Mononuclear cell (primary cell): ENCODE data around the gene HOXA2. TPM values are rescaled to one million over a fixed set of nuclear protein-coding genes. Genes with fewer than 3 reads are reported as not detected.

Source experiments
- H3K27me3 ChIP-seq: 2 replicates; pipeline ENCODE4 v1.6.0; 2011; ENCODE audit warnings: low read length, control low read depth; ENCODE audit not compliant: insufficient read depth
- H3K4me1 ChIP-seq: 2 replicates; pipeline ENCODE4 v1.5.1; 2011; ENCODE audit warnings: mild to moderate bottlenecking, low read length, control low read depth; ENCODE audit not compliant: insufficient read depth
- H3K4me3 ChIP-seq: 2 replicates; pipeline ENCODE4 v1.5.1; 2011; ENCODE audit warnings: mild to moderate bottlenecking, low read length, moderate library complexity
- H3K9me3 ChIP-seq: 2 replicates; pipeline ENCODE4 v1.5.1; 2011; ENCODE audit warnings: low read depth, mild to moderate bottlenecking, control low read depth, low read length
- total RNA-seq: library from RNA; depleted of rRNA; stranded (reverse); fragments of >200 nt; gene quantifications from one replicate; pipeline ENCODE4 v1.2.3, GENCODE V29; 2012

The HOXA2 gene
- total RNA-seq, 1 donor, result 0.10 TPM

- peaks cover 84% of the 10 kb centered on the region for H3K27me3 ChIP-seq
Observed at GRCh38 chr7:27093184-27093895, 9.1 kb downstream of the HOXA2 start.

GRCh38 chr7:27092819-27093110 is 9.7 kb downstream of the HOXA2 start:
- Histone ChIP-seq H3K9me3 (no peaks in the 10 kb centered on the region), H3K4me1 (peaks cover 33% of the 10 kb centered on the region), H3K4me3 (no peak overlapping the region), H3K27me3 (peaks cover 84% of the 10 kb centered on the region)

More at GRCh38 chr7:27093184-27093895, 9.1 kb downstream of the HOXA2 start:
- no peak overlapping the region for H3K4me3 ChIP-seq
- H3K9me3 ChIP-seq, result no peaks in the 10 kb centered on the region
- peaks cover 33% of the 10 kb centered on the region for H3K4me1 ChIP-seq

- H3K4me3 ChIP-seq, result no peak overlapping the region
- peaks cover 29% of the 10 kb centered on the region for H3K4me1 ChIP-seq
- peaks cover 84% of the 10 kb centered on the region for H3K27me3 ChIP-seq
- no peaks in the 10 kb centered on the region for H3K9me3 ChIP-seq
Observed at GRCh38 chr7:27091941-27092818, 10.3 kb downstream of the HOXA2 start.

- peaks cover 93% of the 10 kb centered on the region for H3K27me3 ChIP-seq
- H3K4me3 ChIP-seq, result no peak overlapping the region
- peaks cover 24% of the 10 kb centered on the region for H3K4me1 ChIP-seq
- no peaks in the 10 kb centered on the region for H3K9me3 ChIP-seq
Observed at GRCh38 chr7:27091105-27091504, 11.4 kb downstream of the HOXA2 start.

- Histone ChIP-seq H3K27me3 (peaks cover 89% of the 10 kb centered on the region), H3K4me3 (no peak overlapping the region), H3K4me1 (peaks cover 10% of the 10 kb centered on the region), H3K9me3 (no peaks in the 10 kb centered on the region)
Observed at GRCh38 chr7:27088002-27088922, 14.2 kb downstream of the HOXA2 start.

GRCh38 chr7:27083646-27084045 is 18.8 kb downstream of the HOXA2 start:
- H3K27me3 ChIP-seq, result peaks cover 43% of the 10 kb centered on the region
- no peaks in the 10 kb centered on the region for H3K9me3 ChIP-seq
- peaks cover 22% of the 10 kb centered on the region for H3K4me1 ChIP-seq
- no peak overlapping the region for H3K4me3 ChIP-seq

- peaks cover 12% of the 10 kb centered on the region for H3K4me1 ChIP-seq
- no peaks in the 10 kb centered on the region for H3K9me3 ChIP-seq
- H3K4me3 ChIP-seq, result no peak overlapping the region
- peaks cover 28% of the 10 kb centered on the region for H3K27me3 ChIP-seq
Observed at GRCh38 chr7:27082171-27082570, 20.3 kb downstream of the HOXA2 start.

- H3K9me3 ChIP-seq, result no peaks in the 10 kb centered on the region
- H3K4me1 ChIP-seq, result peaks cover 12% of the 10 kb centered on the region
- no peak overlapping the region for H3K4me3 ChIP-seq
- H3K27me3 ChIP-seq, result peaks cover 17% of the 10 kb centered on the region
Observed at GRCh38 chr7:27080844-27081436, 21.5 kb downstream of the HOXA2 start.

GRCh38 chr7:27079234-27079975 is 23.1 kb downstream of the HOXA2 start:
- no peaks in the 10 kb centered on the region for H3K9me3 ChIP-seq
- peaks cover 12% of the 10 kb centered on the region for H3K4me1 ChIP-seq
- H3K27me3 ChIP-seq, result peaks cover 4% of the 10 kb centered on the region
- H3K4me3 ChIP-seq, result no peak overlapping the region

GRCh38 chr7:27078616-27079233 is 23.8 kb downstream of the HOXA2 start:
- H3K9me3 ChIP-seq, result no peaks in the 10 kb centered on the region
- peaks cover 12% of the 10 kb centered on the region for H3K4me1 ChIP-seq
- no peak overlapping the region for H3K4me3 ChIP-seq
- H3K27me3 ChIP-seq, result no peaks in the 10 kb centered on the region

- no peaks in the 10 kb centered on the region for H3K27me3 ChIP-seq
- no peaks in the 10 kb centered on the region for H3K4me1 ChIP-seq
- no peak overlapping the region for H3K4me3 ChIP-seq
- H3K9me3 ChIP-seq, result no peaks in the 10 kb centered on the region
Observed at GRCh38 chr7:27073076-27073475, 29.4 kb downstream of the HOXA2 start.

- H3K4me1 ChIP-seq, result no peaks in the 10 kb centered on the region
- no peak overlapping the region for H3K4me3 ChIP-seq
- no peaks in the 10 kb centered on the region for H3K9me3 ChIP-seq
- H3K27me3 ChIP-seq, result no peaks in the 10 kb centered on the region
Observed at GRCh38 chr7:27071622-27072390, 30.7 kb downstream of the HOXA2 start.

- Histone ChIP-seq H3K27me3 (no peaks in the 10 kb centered on the region), H3K9me3 (no peaks in the 10 kb centered on the region), H3K4me3 (no peak overlapping the region), H3K4me1 (no peaks in the 10 kb centered on the region)
Observed at GRCh38 chr7:27068259-27068658, 34.2 kb downstream of the HOXA2 start.
